SK-N-MC (cell line): ENCODE data around the gene NUP107.

Experiments used
- EZH2 ChIP-seq: fragments of 200-600 bp; sonication (generic); IDR thresholded peaks from one replicate; pipeline ENCODE4 v1.6.1; 2017; ENCODE audit warnings: antibody characterized with exemption
- FOXP2 ChIP-seq: optimal IDR thresholded peaks from 2 replicates; pipeline ENCODE3; 2011; ENCODE audit warnings: mild to moderate bottlenecking, moderate library complexity; ENCODE audit not compliant: insufficient read depth; ENCODE audit errors: extremely low read length, control extremely low read depth
- POLR2AphosphoS5 ChIP-seq: IDR thresholded peaks from 2 replicates; pipeline ENCODE4 v1.6.1; 2012; ENCODE audit warnings: mild to moderate bottlenecking, low read depth, low read length, borderline replicate concordance

DNA sequence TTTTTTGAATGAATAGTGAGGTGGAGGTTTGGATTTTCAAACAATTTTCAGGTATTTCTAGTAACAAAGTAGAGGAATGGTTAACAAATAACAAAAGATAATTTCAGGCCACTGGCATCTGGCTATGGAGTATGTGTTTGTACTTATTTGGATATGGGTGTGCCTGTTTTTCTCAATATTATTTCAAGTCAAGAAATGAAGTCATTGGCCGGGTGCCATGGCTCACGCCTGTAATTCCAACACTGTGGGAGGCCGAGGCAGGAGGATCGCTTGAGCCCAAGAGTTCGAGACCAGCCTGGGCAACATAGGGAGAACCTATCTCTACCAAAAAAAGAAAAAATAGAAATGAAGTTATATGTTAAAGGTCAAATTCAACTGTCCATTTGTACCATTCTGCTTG, 73.1 kb downstream of the NUP107 start:
- no peak for TF ChIP-seq EZH2
- no peak for TF ChIP-seq POLR2AphosphoS5
- TF ChIP-seq FOXP2 = no peak
